Brain microvascular endothelial cell (primary cell): ENCODE measurements around the gene NCCRP1.

Experiments used
- DNase-seq: peaks from one replicate; pipeline ENCODE4 v3.0.0-alpha.2; 2020
- H3K27ac ChIP-seq: fragments of 250-450 bp; sonication (Bioruptor Pico); 2 replicates; pipeline ENCODE4 v1.5.1; 2020; ENCODE audit warnings: mild to moderate bottlenecking, moderate library complexity
- H3K27me3 ChIP-seq: fragments of 250-450 bp; sonication (Bioruptor Pico); replicated peaks from 2 replicates; pipeline ENCODE4 v1.5.1; 2020; ENCODE audit warnings: mild to moderate bottlenecking
- H3K36me3 ChIP-seq: fragments of 250-450 bp; sonication (Bioruptor Pico); replicated peaks from 2 replicates; pipeline ENCODE4 v1.5.1; 2020; ENCODE audit warnings: mild to moderate bottlenecking
- H3K4me3 ChIP-seq: 2 replicates; pipeline ENCODE4 v1.5.1; 2011; ENCODE audit warnings: low read depth, mild to moderate bottlenecking, control low read depth, low read length, moderate library complexity
- in situ Hi-C: cut with HindIII; loops from 2 replicates; pipeline ENCODE4 v1.10.0; 2017; ENCODE audit warnings: low sequenced_read_pairs, low pct_ligation_motif_present
- TF ChIP-seq, protein P1 (sequence below): IDR thresholded peaks from 2 replicates; pipeline ENCODE4 v1.5.1; 2011; ENCODE audit warnings: low read depth, mild to moderate bottlenecking, moderate library complexity, low read length, control low read depth, inconsistent platforms; ENCODE audit errors: missing control alignments

The NCCRP1 gene

DNA sequence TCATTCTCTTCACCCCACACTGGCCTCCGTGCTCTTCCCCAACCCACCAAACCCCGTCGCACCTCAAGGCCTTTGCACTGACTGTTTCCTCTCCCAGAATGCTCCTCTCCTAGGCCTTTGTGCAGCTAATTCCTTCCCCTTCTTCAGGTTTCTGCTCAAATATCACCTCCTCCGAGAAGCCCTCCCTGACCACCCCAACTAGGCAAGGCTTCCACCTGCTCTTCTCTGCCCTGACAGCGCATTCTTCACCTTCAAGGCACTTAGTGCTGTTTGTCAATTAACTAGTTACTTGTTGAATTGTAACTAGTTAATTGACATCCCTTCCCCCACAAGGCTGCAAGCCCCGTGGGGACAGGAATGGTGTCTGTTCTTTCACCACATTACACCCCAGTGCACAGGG, 7.8 kb upstream of the NCCRP1 start:
- Histone ChIP-seq H3K4me3 (no peak overlapping the region), H3K27me3 (no peaks in the 10 kb centered on the region), H3K36me3 (no peaks in the 10 kb centered on the region), H3K27ac (no peak overlapping the region)
- in situ Hi-C loops: no loop called here
- TF ChIP-seq, protein P1, sequence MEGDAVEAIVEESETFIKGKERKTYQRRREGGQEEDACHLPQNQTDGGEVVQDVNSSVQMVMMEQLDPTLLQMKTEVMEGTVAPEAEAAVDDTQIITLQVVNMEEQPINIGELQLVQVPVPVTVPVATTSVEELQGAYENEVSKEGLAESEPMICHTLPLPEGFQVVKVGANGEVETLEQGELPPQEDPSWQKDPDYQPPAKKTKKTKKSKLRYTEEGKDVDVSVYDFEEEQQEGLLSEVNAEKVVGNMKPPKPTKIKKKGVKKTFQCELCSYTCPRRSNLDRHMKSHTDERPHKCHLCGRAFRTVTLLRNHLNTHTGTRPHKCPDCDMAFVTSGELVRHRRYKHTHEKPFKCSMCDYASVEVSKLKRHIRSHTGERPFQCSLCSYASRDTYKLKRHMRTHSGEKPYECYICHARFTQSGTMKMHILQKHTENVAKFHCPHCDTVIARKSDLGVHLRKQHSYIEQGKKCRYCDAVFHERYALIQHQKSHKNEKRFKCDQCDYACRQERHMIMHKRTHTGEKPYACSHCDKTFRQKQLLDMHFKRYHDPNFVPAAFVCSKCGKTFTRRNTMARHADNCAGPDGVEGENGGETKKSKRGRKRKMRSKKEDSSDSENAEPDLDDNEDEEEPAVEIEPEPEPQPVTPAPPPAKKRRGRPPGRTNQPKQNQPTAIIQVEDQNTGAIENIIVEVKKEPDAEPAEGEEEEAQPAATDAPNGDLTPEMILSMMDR: no peak
- no peak for DNase-seq

DNA sequence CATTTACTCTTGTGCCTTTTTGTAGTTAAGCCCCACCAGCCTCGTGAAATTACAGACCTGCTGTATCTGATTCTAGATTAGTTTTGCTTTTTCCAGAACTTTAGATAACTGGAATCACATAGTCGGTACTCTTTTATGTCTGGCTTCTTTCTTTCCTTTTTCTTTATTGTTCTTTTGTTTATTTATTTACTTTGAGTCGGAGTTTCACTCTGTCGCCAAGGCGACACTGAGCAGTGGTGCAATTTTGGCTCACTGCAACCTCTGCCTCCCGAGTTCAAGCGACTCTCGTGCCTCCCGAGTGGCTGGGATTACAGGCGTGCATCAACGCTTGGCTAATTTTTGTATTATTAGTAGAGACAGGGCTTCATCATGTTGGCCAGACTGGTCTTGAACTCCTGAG, 6.0 kb upstream of the NCCRP1 start:
- in situ Hi-C loops: no loop called here
- H3K4me3 ChIP-seq: no peak overlapping the region

DNA sequence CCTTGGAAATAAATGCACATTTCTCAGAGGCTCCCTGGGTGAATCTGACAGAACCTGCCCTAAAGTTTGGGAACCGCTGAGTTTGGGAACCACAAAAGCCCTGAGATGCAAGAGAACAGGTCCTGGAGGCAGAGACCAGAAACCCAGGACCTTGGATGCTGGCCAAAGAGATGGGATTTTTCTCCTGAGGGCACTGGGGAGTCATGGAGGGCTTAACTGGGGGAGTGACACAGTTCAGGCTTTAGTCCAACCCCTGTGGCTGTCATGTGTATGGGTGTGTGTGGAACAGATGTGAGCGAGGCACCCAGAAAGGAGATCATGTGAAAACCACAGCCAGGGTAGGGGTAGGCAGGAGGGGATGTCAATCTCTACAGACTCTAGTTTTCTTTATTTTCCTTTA, 3.9 kb upstream of the NCCRP1 start:
- no peak for DNase-seq
- Histone ChIP-seq H3K4me3 (no peak overlapping the region), H3K36me3 (no peaks in the 10 kb centered on the region), H3K27me3 (peaks cover 24% of the 10 kb centered on the region), H3K27ac (no peak overlapping the region)
- TF ChIP-seq, protein P1: no peak
- in situ Hi-C loops: no loop called here

More for the DNA sequence above, 6.0 kb upstream of the NCCRP1 start:
- Histone ChIP-seq H3K27me3 (peaks cover 5% of the 10 kb centered on the region), H3K36me3 (no peaks in the 10 kb centered on the region), H3K27ac (no peak overlapping the region)
- TF ChIP-seq, protein P1: no peak
- DNase-seq: no peak

DNA sequence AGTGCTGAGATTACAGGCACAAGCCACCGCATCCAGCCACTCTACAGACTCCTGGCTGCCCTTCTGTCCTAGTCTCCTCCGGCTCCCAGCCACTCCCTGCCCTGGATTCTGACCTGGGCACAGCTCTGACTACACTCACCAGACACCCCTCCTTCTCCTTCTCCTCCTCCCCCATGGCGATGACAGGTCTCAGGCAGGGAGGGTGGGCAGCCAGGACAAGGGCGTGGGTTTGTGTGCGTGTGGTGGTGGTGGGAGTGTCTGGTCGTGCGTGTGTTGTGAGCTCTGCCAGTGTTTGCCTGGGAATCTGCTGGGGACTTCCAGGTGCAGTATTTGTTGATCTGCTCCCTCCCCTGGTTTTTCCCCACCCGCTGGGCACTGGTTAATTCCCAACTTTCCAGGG, 3.0 kb upstream of the NCCRP1 start:
- Histone ChIP-seq H3K27ac (no peak overlapping the region), H3K4me3 (no peak overlapping the region), H3K36me3 (no peaks in the 10 kb centered on the region), H3K27me3 (peaks cover 29% of the 10 kb centered on the region)
- TF ChIP-seq, protein P1: no peak
- no peak for DNase-seq
- in situ Hi-C loops: no loop called here

DNA sequence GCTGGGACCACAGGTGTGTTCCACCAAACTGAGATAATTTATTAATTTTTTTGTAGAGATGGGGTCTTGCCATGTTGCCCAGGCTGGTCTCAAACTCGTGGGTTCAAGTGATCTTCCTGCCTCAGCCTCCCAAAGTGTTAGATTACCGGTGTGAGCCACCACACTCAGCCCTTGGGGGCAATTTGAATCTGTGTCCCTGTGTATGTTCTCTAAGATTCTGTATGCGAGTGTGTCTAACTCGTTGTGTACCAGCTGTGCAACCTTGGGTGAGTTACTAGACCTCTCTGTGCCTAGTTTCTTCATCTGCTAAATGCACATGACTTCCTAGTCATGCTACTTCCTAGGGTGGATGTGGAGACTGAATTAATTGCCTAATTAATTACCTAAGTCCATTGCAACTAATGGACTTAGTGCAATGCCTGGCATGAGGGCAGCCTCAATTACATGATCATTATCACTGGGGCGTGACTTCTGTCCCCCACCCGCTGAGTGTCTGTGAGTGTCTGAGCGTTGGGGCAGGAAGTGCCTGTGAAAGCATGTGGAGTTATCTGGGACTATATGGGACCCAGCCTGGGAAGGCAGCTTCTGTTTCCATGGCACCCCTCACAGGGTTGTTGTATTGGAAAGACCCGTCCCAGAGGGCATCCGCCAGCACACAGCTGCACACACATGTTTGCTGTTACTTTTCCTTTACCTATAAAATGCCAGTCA, 1.8 kb upstream of the NCCRP1 start:
- no peak for DNase-seq
- Histone ChIP-seq H3K36me3 (no peaks in the 10 kb centered on the region), H3K4me3 (no peak overlapping the region), H3K27me3 (peaks cover 33% of the 10 kb centered on the region), H3K27ac (no peak overlapping the region)
- TF ChIP-seq, protein P1: no peak
- in situ Hi-C loops: no loop called here

DNA sequence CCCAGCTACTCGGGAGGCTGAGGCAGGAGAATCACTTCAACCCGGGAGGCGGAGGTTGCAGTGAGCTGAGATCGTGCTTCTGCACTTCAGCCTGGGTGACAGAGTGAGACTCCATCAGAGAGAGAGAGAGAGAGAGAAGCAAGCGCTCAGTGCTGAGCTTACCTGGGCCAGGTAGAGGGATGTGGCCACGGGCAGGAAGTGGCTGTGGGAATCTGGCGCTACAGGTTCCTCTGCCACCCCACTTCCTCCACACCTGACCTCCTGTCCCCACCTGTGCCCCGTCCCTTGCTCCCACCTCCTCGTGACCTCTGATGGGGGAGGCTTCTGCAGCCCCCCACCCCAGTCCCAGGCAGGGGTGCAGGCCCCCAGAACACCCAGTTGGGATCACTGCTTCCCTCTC, 1.0 kb upstream of the NCCRP1 start:
- TF ChIP-seq, protein P1: no peak
- in situ Hi-C loops: no loop called here

More for the DNA sequence above, 1.0 kb upstream of the NCCRP1 start:
- Histone ChIP-seq H3K36me3 (no peaks in the 10 kb centered on the region), H3K27me3 (peaks cover 33% of the 10 kb centered on the region), H3K4me3 (no peak overlapping the region), H3K27ac (no peak overlapping the region)
- DNase-seq: no peak
